ENCODE data around the gene CHD1L. TPM values are rescaled to one million over a fixed set of nuclear protein-coding genes. Genes with fewer than 3 reads are reported as not detected.
A peak's percentile ranks its signal among the peaks of the same experiment; 100 is the strongest.
"Not testable (repeated sequence)": the region's sequence is repeated elsewhere in the genome, so short reads cannot be mapped to it uniquely, and the experiment has no call there.

The CHD1L gene
- total RNA-seq, 1 donor = 22.6 TPM

DNA sequence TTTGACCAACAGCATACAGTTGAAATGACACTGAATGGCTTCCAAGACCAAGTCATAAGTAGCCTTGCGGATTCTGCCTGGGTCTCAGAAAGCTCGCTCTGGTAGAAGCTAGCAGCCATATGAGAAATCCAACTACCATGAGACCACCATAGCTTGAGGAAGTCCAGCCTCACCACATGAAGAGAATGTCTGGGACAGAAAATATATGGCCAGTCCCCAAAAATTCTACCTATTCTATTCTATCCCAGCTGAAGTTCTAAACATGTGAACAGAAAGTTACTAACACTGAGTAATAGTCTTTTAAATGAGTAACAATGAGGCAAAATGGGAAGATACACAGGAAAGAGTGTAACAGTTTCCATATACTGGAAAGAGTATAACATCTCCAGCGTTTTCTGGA, 26.4 kb upstream of the CHD1L start:
- peaks cover 8% of the 10 kb centered on the region for H3K4me1 ChIP-seq (ENCODE audit: insufficient read depth, low read length)
- no peak overlapping the region for H3K4me3 ChIP-seq (ENCODE audit: low read length)
- no peaks in the 10 kb centered on the region for H3K27me3 ChIP-seq (ENCODE audit: insufficient read depth, low read length)
- no peaks in the 10 kb centered on the region for H3K9me3 ChIP-seq (ENCODE audit: low read depth, low read length)

GRCh38 chr1:147217141-147217540, 25.3 kb upstream of the CHD1L start:
- Histone ChIP-seq H3K4me1 (ENCODE audit: insufficient read depth, low read length) (peaks cover 8% of the 10 kb centered on the region), H3K9me3 (ENCODE audit: low read depth, low read length) (no peaks in the 10 kb centered on the region), H3K4me3 (ENCODE audit: low read length) (no peak overlapping the region), H3K27me3 (ENCODE audit: insufficient read depth, low read length) (no peaks in the 10 kb centered on the region)

DNA sequence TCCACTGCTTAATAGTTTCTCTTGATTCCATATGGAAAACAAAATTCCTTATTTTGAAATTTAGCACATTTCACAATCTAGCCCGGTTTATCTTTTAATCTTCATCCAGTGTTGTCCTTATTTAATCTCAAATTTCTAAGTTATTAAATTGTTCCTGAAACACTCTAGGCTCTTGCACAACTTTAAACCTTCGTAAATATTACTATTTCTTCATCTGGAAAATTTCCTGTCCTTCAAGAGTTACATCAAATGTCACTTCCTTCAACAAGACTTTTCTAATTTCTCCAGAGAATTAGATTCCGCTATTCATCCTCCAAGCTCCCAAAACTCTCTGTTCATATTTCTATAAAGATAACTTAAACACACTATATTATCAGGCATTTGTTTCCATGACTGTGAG, 23.9 kb upstream of the CHD1L start:
- Histone ChIP-seq H3K4me3 (ENCODE audit: low read length) (no peak overlapping the region), H3K27me3 (ENCODE audit: insufficient read depth, low read length) (no peaks in the 10 kb centered on the region), H3K9me3 (ENCODE audit: low read depth, low read length) (no peaks in the 10 kb centered on the region), H3K4me1 (ENCODE audit: insufficient read depth, low read length) (peaks cover 8% of the 10 kb centered on the region)

- Histone ChIP-seq H3K4me1 (ENCODE audit: insufficient read depth, low read length) (peaks cover 17% of the 10 kb centered on the region), H3K27me3 (ENCODE audit: insufficient read depth, low read length) (no peaks in the 10 kb centered on the region), H3K9me3 (ENCODE audit: low read depth, low read length) (no peaks in the 10 kb centered on the region), H3K4me3 (ENCODE audit: low read length) (no peak overlapping the region)
These were observed 18.5 kb upstream of the CHD1L start for GRCh38 chr1:147223740-147224615.

GRCh38 chr1:147225193-147225730, 17.2 kb upstream of the CHD1L start, which contains the start of gene FMO5:
Gene FMO5 (minus strand): TSS chr1:147225339. CDS start chr1:147225029, 310 bp downstream.
- H3K4me3 ChIP-seq (ENCODE audit: low read length) = peak within 1 kb of the TSS; percentile 65
- peaks cover 17% of the 10 kb centered on the region for H3K4me1 ChIP-seq (ENCODE audit: insufficient read depth, low read length)
- H3K9me3 ChIP-seq (ENCODE audit: low read depth, low read length) = no peaks in the 10 kb centered on the region
- H3K27me3 ChIP-seq (ENCODE audit: insufficient read depth, low read length) = no peaks in the 10 kb centered on the region

DNA sequence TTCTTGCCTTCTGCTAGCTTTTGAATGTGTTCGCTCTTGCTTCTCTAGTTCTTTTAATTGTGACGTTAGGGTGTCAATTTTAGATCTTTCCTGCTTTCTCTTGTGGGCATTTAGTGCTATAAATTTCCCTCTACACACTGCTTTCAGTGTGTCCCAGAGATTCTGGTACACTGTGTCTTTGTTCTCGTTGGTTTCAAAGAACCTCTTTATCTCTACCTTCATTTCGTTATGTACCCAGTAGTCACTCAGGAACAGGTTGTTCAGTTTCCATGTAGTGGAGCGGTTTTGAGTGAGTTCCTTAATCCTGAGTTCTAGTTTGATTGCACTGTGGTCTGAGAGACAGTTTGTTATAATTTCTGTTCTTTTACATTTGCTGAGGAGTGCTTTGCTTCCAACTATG, 11.5 kb upstream of the CHD1L start:
- not testable (repeated sequence) for H3K9me3 ChIP-seq (ENCODE audit: low read depth, low read length); H3K4me3 ChIP-seq (ENCODE audit: low read length); H3K4me1 ChIP-seq (ENCODE audit: insufficient read depth, low read length); H3K27me3 ChIP-seq (ENCODE audit: insufficient read depth, low read length)

DNA sequence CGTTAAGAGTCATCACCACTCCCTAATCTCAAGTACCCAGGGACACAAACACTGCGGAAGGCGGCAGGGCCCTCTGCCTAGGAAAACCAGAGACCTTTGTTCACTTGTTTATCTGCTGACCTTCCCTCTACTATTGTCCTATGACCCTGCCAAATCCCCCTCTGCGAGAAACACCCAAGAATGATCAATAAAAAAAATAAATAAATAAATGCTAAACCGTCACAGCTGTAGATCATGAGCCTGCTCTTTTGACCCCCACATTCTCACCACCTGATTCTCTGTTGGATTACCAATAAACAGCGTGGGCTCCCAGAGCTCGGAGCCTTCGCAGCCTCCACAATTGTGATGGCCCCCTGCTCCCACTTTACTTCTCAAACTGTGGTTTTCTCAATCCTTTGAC, 8.6 kb upstream of the CHD1L start:
- H3K9me3 ChIP-seq (ENCODE audit: low read depth, low read length); H3K27me3 ChIP-seq (ENCODE audit: insufficient read depth, low read length); H3K4me3 ChIP-seq (ENCODE audit: low read length); H3K4me1 ChIP-seq (ENCODE audit: insufficient read depth, low read length): not testable (repeated sequence)

- Histone ChIP-seq H3K4me1 (ENCODE audit: insufficient read depth, low read length) (no peaks in the 10 kb centered on the region), H3K27me3 (ENCODE audit: insufficient read depth, low read length) (no peaks in the 10 kb centered on the region), H3K9me3 (ENCODE audit: low read depth, low read length) (no peaks in the 10 kb centered on the region), H3K4me3 (ENCODE audit: low read length) (no peak overlapping the region)
These were observed 6.7 kb upstream of the CHD1L start for GRCh38 chr1:147235822-147236221.

DNA sequence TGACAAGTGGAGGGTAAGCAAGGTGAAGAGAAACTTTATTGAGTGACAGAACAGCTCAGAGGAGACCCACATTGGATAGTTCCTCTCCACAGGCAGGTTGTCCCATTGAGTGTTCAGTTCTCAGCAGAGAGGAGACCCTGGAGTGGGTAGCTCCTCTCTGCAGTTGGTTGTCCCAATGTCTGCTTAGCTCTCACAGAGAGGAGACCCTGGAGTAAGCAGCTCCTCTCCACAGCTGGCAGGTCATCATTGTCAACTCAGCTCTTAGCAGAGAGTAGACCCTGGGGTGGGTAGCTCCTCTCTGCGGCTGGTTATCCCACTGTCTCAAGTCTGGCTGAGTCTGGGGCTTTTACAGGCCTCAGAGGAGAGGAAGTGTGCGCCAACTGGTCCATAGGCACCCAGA, 6.0 kb upstream of the CHD1L start:
- Histone ChIP-seq H3K4me3 (ENCODE audit: low read length) (no peak overlapping the region), H3K4me1 (ENCODE audit: insufficient read depth, low read length) (no peaks in the 10 kb centered on the region), H3K27me3 (ENCODE audit: insufficient read depth, low read length) (no peaks in the 10 kb centered on the region), H3K9me3 (ENCODE audit: low read depth, low read length) (no peaks in the 10 kb centered on the region)

GRCh38 chr1:147236959-147237791, 5.3 kb upstream of the CHD1L start:
- H3K4me1 ChIP-seq (ENCODE audit: insufficient read depth, low read length) = peaks cover 3% of the 10 kb centered on the region
- H3K27me3 ChIP-seq (ENCODE audit: insufficient read depth, low read length) = no peaks in the 10 kb centered on the region
- no peaks in the 10 kb centered on the region for H3K9me3 ChIP-seq (ENCODE audit: low read depth, low read length)
- H3K4me3 ChIP-seq (ENCODE audit: low read length) = no peak overlapping the region

DNA sequence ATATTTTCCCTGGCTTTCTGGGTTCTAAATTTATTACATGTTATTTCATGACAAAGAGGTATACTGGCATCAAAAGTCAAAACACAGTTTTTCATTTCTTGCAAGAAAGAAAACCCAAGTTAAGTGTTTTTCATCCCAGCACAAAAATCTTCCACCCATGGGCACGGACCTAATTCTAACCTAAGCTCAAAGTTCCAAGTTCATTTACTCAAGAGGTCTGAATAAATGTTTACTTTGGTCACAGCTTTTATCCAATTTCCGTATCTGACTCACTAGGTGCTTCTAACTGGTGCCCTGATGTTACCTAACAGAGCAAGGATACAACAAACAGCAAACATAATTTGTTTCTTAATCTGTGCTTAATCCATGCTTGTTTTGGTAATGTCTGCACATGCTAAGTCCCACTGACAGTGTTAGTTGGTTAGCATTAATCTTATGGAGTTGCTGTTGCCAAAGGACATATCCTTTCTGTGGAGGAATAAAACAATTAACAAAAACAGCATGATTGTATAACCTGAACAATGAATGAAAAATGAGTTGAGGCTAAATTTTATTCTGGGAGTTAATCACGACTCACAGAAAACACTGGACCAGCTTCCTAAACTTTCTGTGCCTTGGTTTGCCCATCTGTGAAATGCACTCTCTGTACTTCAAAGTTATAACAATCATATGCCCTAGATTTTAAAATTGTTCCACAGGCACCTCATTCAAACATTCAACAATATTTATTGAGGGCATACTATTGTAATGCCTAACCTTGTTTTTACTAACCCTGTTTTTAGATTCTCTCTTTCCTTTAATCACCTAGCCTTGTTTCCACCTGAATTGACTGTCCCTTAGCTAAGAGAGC, 4.2 kb upstream of the CHD1L start:
- Histone ChIP-seq H3K27me3 (ENCODE audit: insufficient read depth, low read length) (no peaks in the 10 kb centered on the region), H3K4me3 (ENCODE audit: low read length) (no peak overlapping the region), H3K9me3 (ENCODE audit: low read depth, low read length) (no peaks in the 10 kb centered on the region), H3K4me1 (ENCODE audit: insufficient read depth, low read length) (peaks cover 5% of the 10 kb centered on the region)

- Histone ChIP-seq H3K4me3 (ENCODE audit: low read length) (no peak overlapping the region), H3K4me1 (ENCODE audit: insufficient read depth, low read length) (peaks cover 14% of the 10 kb centered on the region), H3K9me3 (ENCODE audit: low read depth, low read length) (no peaks in the 10 kb centered on the region), H3K27me3 (ENCODE audit: insufficient read depth, low read length) (no peaks in the 10 kb centered on the region)
These were observed 3.3 kb upstream of the CHD1L start for GRCh38 chr1:147238925-147239820.

DNA sequence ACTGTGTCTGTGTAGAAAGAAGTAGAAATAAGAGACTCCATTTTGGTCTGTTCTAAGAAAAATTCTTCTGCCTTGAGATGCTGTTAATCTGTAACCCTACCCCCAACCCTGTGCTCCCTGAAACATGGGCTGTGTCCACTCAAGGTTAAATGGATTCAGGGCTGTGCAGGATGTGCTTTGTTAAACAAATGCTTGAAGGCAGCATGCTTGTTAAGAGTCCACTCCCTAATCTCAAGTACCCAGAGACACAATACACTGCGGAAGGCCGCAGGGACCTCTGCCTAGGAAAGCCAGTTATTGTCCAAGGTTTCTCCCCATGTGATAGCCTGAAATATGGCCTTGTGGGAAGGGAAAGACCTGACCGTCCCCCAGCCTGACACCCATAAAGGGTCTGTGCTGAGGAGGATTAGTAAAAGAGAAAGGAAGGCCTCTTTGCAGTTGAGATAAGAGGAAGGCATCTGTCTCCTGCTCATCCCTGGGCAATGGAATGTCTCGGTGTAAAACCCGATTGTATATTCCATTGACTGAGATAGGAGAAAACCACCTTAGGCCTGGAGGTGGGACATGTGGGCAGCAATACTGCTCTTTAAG, 2.3 kb upstream of the CHD1L start:
- H3K4me3 ChIP-seq (ENCODE audit: low read length); H3K9me3 ChIP-seq (ENCODE audit: low read depth, low read length); H3K27me3 ChIP-seq (ENCODE audit: insufficient read depth, low read length): not testable (repeated sequence)
- peaks cover 17% of the 10 kb centered on the region for H3K4me1 ChIP-seq (ENCODE audit: insufficient read depth, low read length)

All from mononuclear cell (primary cell).